Hindlimb muscle (tissue), 1 donor: ENCODE results near the gene CAPS. TPM values are rescaled to one million over a fixed set of nuclear protein-coding genes. Genes with fewer than 3 reads are reported as not detected.
"Not testable (repeated sequence)": the region's sequence is repeated elsewhere in the genome, so short reads cannot be mapped to it uniquely, and the experiment has no call there.

Experiments used
- DNase-seq: peaks from one replicate; pipeline ENCODE4 v3.0.0-alpha.2; 2013
- polyA plus RNA-seq: library from polyadenylated mRNA; unstranded; fragments of 120-200 nt; gene quantifications from one replicate; pipeline ENCODE4 v1.2.1, GENCODE V29; 2013; ENCODE audit not compliant: insufficient read length

The CAPS gene
- polyA plus RNA-seq = 8.0 TPM

GRCh38 chr19:5913739-5914357, at the start of gene CAPS:
Gene CAPS (plus strand): TSS chr19:5914254. CDS start chr19:5914407, 153 bp downstream.
- no peak for DNase-seq

GRCh38 chr19:5864725-5865486, 49.1 kb upstream of the CAPS start:
- DNase-seq = no peak

GRCh38 chr19:5865772-5866171, 48.3 kb upstream of the CAPS start:
- DNase-seq = no peak

GRCh38 chr19:5867201-5868136, 46.6 kb upstream of the CAPS start:
- DNase-seq = no peak

GRCh38 chr19:5870986-5871394, 43.1 kb upstream of the CAPS start:
- DNase-seq = no peak

GRCh38 chr19:5873617-5874199, 40.3 kb upstream of the CAPS start:
- no peak for DNase-seq

- DNase-seq = not testable (repeated sequence)
These were observed 39.6 kb upstream of the CAPS start for GRCh38 chr19:5874496-5874895.

GRCh38 chr19:5877427-5877826, 36.6 kb upstream of the CAPS start:
- no peak for DNase-seq

- no peak for DNase-seq
These were observed 36.2 kb upstream of the CAPS start for GRCh38 chr19:5877882-5878281.

- DNase-seq = no peak
These were observed 33.9 kb upstream of the CAPS start for GRCh38 chr19:5880196-5880595.

- DNase-seq = peak; percentile 77
These were observed 33.4 kb upstream of the CAPS start for GRCh38 chr19:5880604-5881078.

GRCh38 chr19:5881543-5882299, 32.3 kb upstream of the CAPS start:
- no peak for DNase-seq

- no peak for DNase-seq
These were observed 31.6 kb upstream of the CAPS start for GRCh38 chr19:5882421-5882968.

GRCh38 chr19:5883157-5883873, 30.7 kb upstream of the CAPS start:
- not testable (repeated sequence) for DNase-seq

GRCh38 chr19:5884065-5884811, 29.8 kb upstream of the CAPS start:
- DNase-seq = not testable (repeated sequence)

- DNase-seq = no peak
These were observed 24.6 kb upstream of the CAPS start for GRCh38 chr19:5889288-5889971.

- no peak for DNase-seq
These were observed 24.0 kb upstream of the CAPS start for GRCh38 chr19:5890099-5890498.

- DNase-seq = no peak
These were observed 22.5 kb upstream of the CAPS start for GRCh38 chr19:5891572-5891937.
